Endothelial cell of umbilical vein (primary cell): ENCODE results near the gene POTEG. TPM values are rescaled to one million over a fixed set of nuclear protein-coding genes. Genes with fewer than 3 reads are reported as not detected.
"Not testable (repeated sequence)": the region's sequence is repeated elsewhere in the genome, so short reads cannot be mapped to it uniquely, and the experiment has no call there.

ENCODE experiments used
- BruUV-seq: library from RNA; stranded (reverse); fragments of 400-500 nt; replicated peaks from 2 replicates; lab custom pipeline; 2021; lab: Mats Ljungman, UMichigan
- CTCF ChIA-PET: fragments of 300-600, 350-600 bp; sonication (Branson Sonifier 250); formaldehyde crosslinking; loops from one replicate; lab custom pipeline; 2021; ENCODE audit warnings: antibody characterized with exemption, inconsistent platforms; lab: Charles Lee
- POLR2A ChIA-PET: fragments of 300-600, 350-600 bp; sonication (Branson Sonifier 250); formaldehyde crosslinking; loops from one replicate; lab custom pipeline; 2021; ENCODE audit warnings: antibody characterized with exemption, inconsistent platforms; lab: Charles Lee
- DNase-seq: peaks from one replicate; pipeline ENCODE4 v3.0.0-alpha.2; 2011; ENCODE audit warnings: low read depth, low spot score
- FAIRE-seq: peaks from 2 replicates; lab custom pipeline; 2011; peaks lifted over from hg19 to GRCh38; lab: Jason Lieb, UNC
- H2AFZ ChIP-seq: 2 replicates; pipeline ENCODE4 v1.6.0; 2012; ENCODE audit warnings: low read depth, low read length, control low read depth, inconsistent platforms
- H3K27ac ChIP-seq: 2 replicates; pipeline ENCODE4 v1.5.1; 2011; ENCODE audit warnings: low read depth, mild to moderate bottlenecking, control low read depth, low read length, moderate library complexity; ENCODE audit not compliant: insufficient read depth
- H3K27me3 ChIP-seq, 2 experiments: 2 replicates each; pipeline versions ENCODE4 v1.6.0 to v1.6.1; 2011; ENCODE audit warnings: low read length in 2 of 2, mixed read lengths in 1 of 2; ENCODE audit not compliant: control insufficient read depth in 2 of 2, insufficient read depth in 2 of 2
- H3K36me3 ChIP-seq, 2 experiments: 2 replicates in 1 of 2; 3 replicates in 1 of 2; pipeline ENCODE4 v1.5.1; 2011; ENCODE audit warnings: low read length in 2 of 2, mild to moderate bottlenecking in 1 of 2, moderate library complexity in 1 of 2; ENCODE audit not compliant: control insufficient read depth in 2 of 2, insufficient read depth in 2 of 2; ENCODE audit errors: extremely low read depth in 1 of 2
- H3K4me1 ChIP-seq: 3 replicates; pipeline ENCODE4 v1.5.1; 2011; ENCODE audit warnings: mild to moderate bottlenecking, low read length; ENCODE audit not compliant: control insufficient read depth, insufficient read depth; ENCODE audit errors: extremely low read depth
- H3K4me2 ChIP-seq: 2 replicates; pipeline ENCODE4 v1.6.1; 2011; ENCODE audit warnings: low read length, control low read depth, mixed read lengths; ENCODE audit not compliant: insufficient read depth
- H3K4me3 ChIP-seq, 3 experiments: fragments of 200-600 bp in 1 of 3; sonication (generic), shearing (Covaris generic) in 1 of 3; replicated peaks in 1 of 3; 2 replicates each; pipeline ENCODE4 v1.5.1; 2011 to 2016; ENCODE audit warnings: control low read depth in 3 of 3, low read length in 3 of 3, mild to moderate bottlenecking in 2 of 3, inconsistent platforms in 1 of 3, low read depth in 1 of 3, moderate library complexity in 1 of 3; ENCODE audit not compliant: insufficient read depth in 1 of 3
- H3K79me2 ChIP-seq: 2 replicates; pipeline ENCODE4 v1.6.0; 2012; ENCODE audit warnings: low read length, inconsistent platforms; ENCODE audit not compliant: control insufficient read depth, insufficient read depth
- H3K9ac ChIP-seq: replicated peaks from 2 replicates; pipeline ENCODE3; 2011; ENCODE audit warnings: low read length, control low read depth; ENCODE audit not compliant: insufficient read depth; ENCODE audit errors: extremely low read depth
- H3K9me1 ChIP-seq: replicated peaks from 3 replicates; pipeline ENCODE4 v1.6.0; 2011; ENCODE audit warnings: mild to moderate bottlenecking, low read length; ENCODE audit not compliant: control insufficient read depth, insufficient read depth; ENCODE audit errors: extremely low read depth
- H3K9me3 ChIP-seq: replicated peaks from 2 replicates; pipeline ENCODE4 v1.5.1; 2012; ENCODE audit warnings: low read length, inconsistent platforms; ENCODE audit not compliant: control insufficient read depth, insufficient read depth
- H4K20me1 ChIP-seq: replicated peaks from 2 replicates; pipeline ENCODE3; 2011; ENCODE audit warnings: mild to moderate bottlenecking, low read length; ENCODE audit not compliant: control insufficient read depth, insufficient read depth; ENCODE audit errors: extremely low read depth
- dilution Hi-C: fragments of 300-500 bp; cut with MboI; formaldehyde crosslinking; loops from one replicate; pipeline ENCODE4 v1.15.0; 2019; ENCODE audit warnings: low sequenced_read_pairs; ENCODE audit not compliant: extremely low pct_ligation_motif_present
- intact Hi-C: fragments of 100-400 bp; cut with micrococcal nuclease; formaldehyde crosslinking; loops from one replicate; pipeline ENCODE4 v1.10.0; 2022
- polyA plus RNA-seq, 4 experiments: library from polyadenylated mRNA; depleted of rRNA in 3 of 4; stranded (reverse) in 3 of 4; unstranded in 1 of 4; fragments of >200 nt; gene quantifications; 2 replicates each; pipeline versions ENCODE4 v1.2.1 to v1.2.3, GENCODE V29; 2011 to 2012; ENCODE audit warnings: missing spikeins in 1 of 4
- total RNA-seq: library from RNA; stranded (reverse); gene quantifications from 2 replicates; pipeline ENCODE4 v1.2.3, GENCODE V29; 2021

The POTEG gene
- total and polyA plus RNA-seq, 2 donors (not counting 3 experiments of a cell fraction or from before 2014, with no cell fraction given), result not detected

DNA sequence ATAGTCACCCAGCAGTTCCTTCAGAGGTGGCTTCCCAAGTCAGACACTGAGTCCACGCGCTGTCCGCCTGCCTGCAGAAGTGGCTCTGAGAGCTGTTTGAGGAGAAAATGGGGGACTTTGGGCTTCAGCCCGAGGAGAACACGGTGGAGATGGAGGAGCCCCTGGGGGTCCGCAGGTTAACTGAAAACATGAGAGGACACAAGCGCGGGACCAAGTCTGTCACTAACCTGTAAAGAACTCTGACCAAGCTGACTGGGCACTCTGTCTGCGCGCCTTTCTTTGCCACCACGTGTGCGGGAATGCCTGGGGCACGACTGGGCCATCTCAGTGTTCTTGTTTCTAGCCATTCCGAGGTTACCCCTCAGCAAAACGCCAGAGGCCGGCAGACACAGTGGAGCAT lies 62.4 kb downstream of the POTEG start:
- H3K9ac ChIP-seq, H3K36me3 ChIP-seq, H3K4me1 ChIP-seq, FAIRE-seq, H3K79me2 ChIP-seq, H3K4me3 ChIP-seq, intact Hi-C loops, H3K9me1 ChIP-seq, H3K27me3 ChIP-seq, H2AFZ ChIP-seq, H3K4me2 ChIP-seq, CTCF ChIA-PET, H3K9me3 ChIP-seq, POLR2A ChIA-PET, BruUV-seq, H3K27ac ChIP-seq, DNase-seq, H4K20me1 ChIP-seq, dilution Hi-C loops: not testable (repeated sequence)

DNA sequence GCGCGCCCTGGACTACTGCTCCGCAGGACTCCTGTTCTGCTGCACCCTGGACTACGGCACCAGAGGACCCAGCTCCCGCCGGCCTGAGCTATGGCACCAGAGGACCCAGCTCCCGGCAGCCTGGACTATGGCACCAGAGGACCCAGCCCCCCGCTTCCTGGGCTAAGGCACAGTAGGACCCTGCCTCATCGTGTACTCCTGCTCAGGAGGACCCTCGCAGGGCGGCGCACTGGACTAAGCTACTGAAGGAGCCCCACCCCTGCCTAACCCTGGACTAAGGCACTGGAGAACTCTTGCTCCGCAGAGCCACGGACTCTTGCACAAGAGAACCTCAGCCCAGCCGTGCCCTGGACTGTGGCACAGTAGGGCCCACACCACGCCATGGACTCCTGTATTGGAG lies 71.3 kb downstream of the POTEG start:
- H3K9me3 ChIP-seq, H3K9me1 ChIP-seq, H2AFZ ChIP-seq, H3K79me2 ChIP-seq, H3K27me3 ChIP-seq, intact Hi-C loops, H4K20me1 ChIP-seq, POLR2A ChIA-PET, H3K36me3 ChIP-seq, FAIRE-seq, CTCF ChIA-PET, H3K27ac ChIP-seq, DNase-seq, H3K4me1 ChIP-seq, H3K9ac ChIP-seq, BruUV-seq, H3K4me2 ChIP-seq, H3K4me3 ChIP-seq, dilution Hi-C loops: not testable (repeated sequence)

- H3K9ac ChIP-seq, H3K4me1 ChIP-seq, intact Hi-C loops, dilution Hi-C loops, H3K79me2 ChIP-seq, FAIRE-seq, H3K4me3 ChIP-seq, DNase-seq, H2AFZ ChIP-seq, H3K9me3 ChIP-seq, H4K20me1 ChIP-seq, H3K27ac ChIP-seq, H3K4me2 ChIP-seq, H3K9me1 ChIP-seq, POLR2A ChIA-PET, CTCF ChIA-PET, BruUV-seq, H3K36me3 ChIP-seq, H3K27me3 ChIP-seq: not testable (repeated sequence)
Observed at GRCh38 chr14:19362323-19362722, 71.8 kb downstream of the POTEG start.

DNA sequence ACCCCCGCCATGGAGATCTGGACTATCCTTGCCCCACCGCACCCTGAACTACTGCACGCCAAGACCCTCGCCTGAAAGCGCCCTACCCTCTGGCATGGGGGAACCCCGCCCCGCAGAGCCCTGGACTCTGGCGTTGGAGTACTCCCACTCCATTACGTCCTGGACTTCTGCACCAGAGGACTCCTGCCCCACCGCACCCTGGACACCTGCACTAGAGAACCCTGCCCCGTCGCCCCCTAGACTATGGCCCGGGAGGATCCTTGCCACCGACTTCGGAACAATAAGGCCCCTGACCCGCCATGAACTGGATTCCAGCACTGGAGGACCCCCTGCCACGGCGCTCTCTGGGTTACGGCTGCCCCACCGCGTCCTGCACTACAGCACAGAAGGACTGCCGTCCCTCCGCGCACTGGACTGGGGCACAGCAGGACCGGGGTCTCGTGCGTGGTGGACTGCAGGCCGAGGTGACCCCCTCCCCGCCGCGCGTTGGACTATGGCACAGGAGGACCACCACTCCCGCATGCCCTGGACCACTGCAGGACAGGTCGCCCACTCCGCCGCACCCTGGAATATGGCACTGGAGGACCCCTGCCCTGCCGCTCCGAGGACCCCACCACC lies 72.4 kb downstream of the POTEG start:
- H3K9me1 ChIP-seq, H3K4me2 ChIP-seq, H3K4me1 ChIP-seq, H3K27ac ChIP-seq, H3K4me3 ChIP-seq, DNase-seq, CTCF ChIA-PET, H3K27me3 ChIP-seq, POLR2A ChIA-PET, H3K79me2 ChIP-seq, H3K9ac ChIP-seq, H2AFZ ChIP-seq, H4K20me1 ChIP-seq, H3K36me3 ChIP-seq, BruUV-seq, dilution Hi-C loops, intact Hi-C loops, H3K9me3 ChIP-seq, FAIRE-seq: not testable (repeated sequence)
